Natural killer cell treated with Interleukin-12 subunit alpha and Interleukin-12 subunit beta and Interleukin-15 and Interleukin-18, amount 100 ng/mL, for 72 hours (primary cell): ENCODE measurements around the gene RPL13. TPM values are rescaled to one million over a fixed set of nuclear protein-coding genes. Genes with fewer than 3 reads are reported as not detected.

Experiments
- ATAC-seq, 2 donors: fragments of 150-1000 bp; cut with Tn5 transposase in 1 of 2; sonication (Bioruptor Pico), chemical (Tn5 transposase) in 1 of 2; 2 replicates each; pipeline ENCODE4 v1.10.0; 2021
- DNase-seq: peaks from one replicate; pipeline ENCODE4 v3.0.0; 2022; ENCODE audit warnings: low spot score
- H3K27ac Mint-ChIP-seq, 2 donors: 1 replicate in 1 of 2; 2 replicates in 1 of 2; pipeline ENCODE4 v1.8.0; 2022; ENCODE audit warnings: mixed read lengths in 2 of 2, mild to moderate bottlenecking in 1 of 2, moderate library complexity in 1 of 2
- H3K27me3 Mint-ChIP-seq, 2 donors: 1 replicate in 1 of 2; 2 replicates in 1 of 2; pipeline ENCODE4 v1.8.0; 2022; ENCODE audit warnings: mixed read lengths in 2 of 2
- H3K36me3 Mint-ChIP-seq: one replicate; pipeline ENCODE4 v1.8.0; 2022; ENCODE audit warnings: mixed read lengths
- H3K4me1 Mint-ChIP-seq, 2 donors: 1 replicate in 1 of 2; 2 replicates in 1 of 2; pipeline ENCODE4 v1.8.0; 2022; ENCODE audit warnings: low read depth in 2 of 2, mixed read lengths in 2 of 2, mild to moderate bottlenecking in 1 of 2
- H3K4me3 Mint-ChIP-seq: one replicate; pipeline ENCODE4 v1.8.0; 2022; ENCODE audit warnings: mixed read lengths
- H3K9me3 Mint-ChIP-seq: 2 replicates; pipeline ENCODE4 v1.8.0; 2022; ENCODE audit warnings: mixed read lengths
- total RNA-seq, 2 donors: library from RNA; stranded (reverse); gene quantifications; one replicate each; pipeline ENCODE4 v1.2.3, GENCODE V29; 2022

The RPL13 gene
- total RNA-seq, 2 donors from 2014 or later: 1,294 to 1,944 TPM

GRCh38 chr16:89610108-89610453 lies 49.6 kb downstream of the RPL13 start:
- DNase-seq (no peak), ATAC-seq (no peak)

GRCh38 chr16:89612415-89613166 lies 52.1 kb downstream of the RPL13 start:
- Mint-ChIP-seq H3K27me3 (no peaks in the 10 kb centered on the region), H3K4me1 (peaks cover 11 to 13% of the 10 kb centered on the region in 2 donors)

More at GRCh38 chr16:89610108-89610453, 49.6 kb downstream of the RPL13 start:
- Mint-ChIP-seq H3K36me3 (no peaks in the 10 kb centered on the region), H3K4me3 (no peak overlapping the region), H3K27me3 (no peaks in the 10 kb centered on the region), H3K4me1 (peaks cover 0 to 5% of the 10 kb centered on the region in 2 donors), H3K9me3 (no peaks in the 10 kb centered on the region), H3K27ac (no peak overlapping the region)

GRCh38 chr16:89613231-89613953 lies 52.9 kb downstream of the RPL13 start, which contains the start of gene DPEP1:
DPEP1 (plus strand) TSS chr16:89613642; CDS start chr16:89630411, 16,769 bp downstream.
- Mint-ChIP-seq H3K27me3 (no peaks in the 10 kb centered on the region), H3K36me3 (no peaks in the 10 kb centered on the region), H3K4me1 (peaks cover 11 to 13% of the 10 kb centered on the region in 2 donors), H3K27ac (peak within 1 kb of the TSS in 1 of 2 donors; percentile 19), H3K4me3 (no peak within 1 kb of the TSS), H3K9me3 (peaks cover 3% of the 10 kb centered on the region)
- no peak for DNase-seq
- peak in 1 of 2 donors; percentile 20 for ATAC-seq

More at GRCh38 chr16:89612415-89613166, 52.1 kb downstream of the RPL13 start:
- Mint-ChIP-seq H3K36me3 (no peaks in the 10 kb centered on the region), H3K4me3 (no peak overlapping the region), H3K9me3 (peaks cover 3% of the 10 kb centered on the region), H3K27ac (peak overlapping the region in 1 of 2 donors; percentile 19)
- no peak for ATAC-seq
- DNase-seq: no peak

GRCh38 chr16:89613954-89614459 lies 53.5 kb downstream of the RPL13 start:
- peaks cover 11 to 13% of the 10 kb centered on the region in 2 donors for H3K4me1 Mint-ChIP-seq
- no peaks in the 10 kb centered on the region for H3K27me3 Mint-ChIP-seq
- no peak for DNase-seq
- peaks cover 3% of the 10 kb centered on the region for H3K9me3 Mint-ChIP-seq
- H3K36me3 Mint-ChIP-seq: no peaks in the 10 kb centered on the region
- H3K27ac Mint-ChIP-seq: no peak overlapping the region
- ATAC-seq: no peak
- no peak overlapping the region for H3K4me3 Mint-ChIP-seq

Other genes with a start within 250 kb of the RPL13 start
- 100 to 1,000 TPM; 197 to 320 TPM for gene ANKRD11, start 70.1 kb upstream of the RPL13 start, total RNA-seq
- 100 to 1,000 TPM in 1 of 2 donors, 10 to 100 TPM in 1; 88.6 to 188 TPM for gene SPG7, start 52.3 kb upstream of the RPL13 start, total RNA-seq
- gene CPNE7, start 15.1 kb downstream of the RPL13 start, total RNA-seq: 1 to 10 TPM in 1 of 2 donors, under 1 TPM in 1; 0.81 to 4.2 TPM
- not detected for gene DPEP1, start 53.0 kb downstream of the RPL13 start, total RNA-seq
- 100 to 1,000 TPM in 1 of 2 donors, 10 to 100 TPM in 1; 92.8 to 146 TPM for gene CHMP1A, start 97.0 kb downstream of the RPL13 start, total RNA-seq
- 10 to 100 TPM in 1 of 2 donors, 1 to 10 TPM in 1; 9.3 to 19.1 TPM for gene SPATA33, start 97.2 kb downstream of the RPL13 start, total RNA-seq
- 100 to 1,000 TPM in 1 of 2 donors, 10 to 100 TPM in 1; 60.8 to 115 TPM for gene CDK10, start 126.0 kb downstream of the RPL13 start, total RNA-seq
- 1 to 10 TPM; 6.8 to 8.4 TPM for gene SPATA2L, start 141.0 kb downstream of the RPL13 start, total RNA-seq
- 10 to 100 TPM in 1 of 2 donors, 1 to 10 TPM in 1; 9.0 to 11.0 TPM for gene VPS9D1, start 160.2 kb downstream of the RPL13 start, total RNA-seq
- gene ZNF276, start 160.9 kb downstream of the RPL13 start, total RNA-seq: 10 to 100 TPM; 36.0 to 72.1 TPM